ENCODE measurements around the gene ZNF654.

ZNF654 gene

DNA sequence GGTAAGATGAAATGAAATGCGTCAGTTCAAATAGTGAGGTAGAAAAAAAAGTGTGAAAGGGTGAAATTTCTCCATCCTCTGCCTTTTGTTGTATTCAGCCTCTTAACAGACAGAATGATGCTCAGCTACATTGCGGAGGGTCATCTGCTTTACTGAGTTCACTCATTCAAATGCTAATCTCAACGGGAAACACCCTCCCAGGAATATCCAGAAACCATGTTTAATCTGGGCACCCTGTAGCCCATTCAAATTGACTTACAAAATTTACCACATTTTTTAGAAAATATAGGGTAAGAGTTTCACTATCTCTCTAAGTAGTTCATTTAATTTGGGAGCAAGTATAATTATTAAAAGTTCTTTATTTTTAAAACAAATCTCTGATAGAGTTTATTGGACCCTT lies 133.6 kb downstream of the ZNF654 start:
- H3K36me3 Mint-ChIP-seq (ENCODE audit: insufficient read depth) = peaks cover 1% of the 10 kb centered on the region
- no peaks in the 10 kb centered on the region for H3K9me3 Mint-ChIP-seq
- H3K27ac Mint-ChIP-seq (ENCODE audit: low read depth) = no peak overlapping the region
- no peak for DNase-seq (ENCODE audit: low spot score in 2 of 2)
- H3K4me1 Mint-ChIP-seq = no peaks in the 10 kb centered on the region
- ATAC-seq (replicated peaks; ENCODE audit: extremely low read depth, poor library complexity, severe bottlenecking) = no peak
- H3K4me3 Mint-ChIP-seq = no peak overlapping the region
- H3K27me3 Mint-ChIP-seq = peaks cover 10% of the 10 kb centered on the region

All from central memory CD8-positive, alpha-beta T cell (primary cell).